Measurements from ENCODE around the gene HPS4.
"Not testable (repeated sequence)": the region's sequence is repeated elsewhere in the genome, so short reads cannot be mapped to it uniquely, and the experiment has no call there.

Gene HPS4

DNA sequence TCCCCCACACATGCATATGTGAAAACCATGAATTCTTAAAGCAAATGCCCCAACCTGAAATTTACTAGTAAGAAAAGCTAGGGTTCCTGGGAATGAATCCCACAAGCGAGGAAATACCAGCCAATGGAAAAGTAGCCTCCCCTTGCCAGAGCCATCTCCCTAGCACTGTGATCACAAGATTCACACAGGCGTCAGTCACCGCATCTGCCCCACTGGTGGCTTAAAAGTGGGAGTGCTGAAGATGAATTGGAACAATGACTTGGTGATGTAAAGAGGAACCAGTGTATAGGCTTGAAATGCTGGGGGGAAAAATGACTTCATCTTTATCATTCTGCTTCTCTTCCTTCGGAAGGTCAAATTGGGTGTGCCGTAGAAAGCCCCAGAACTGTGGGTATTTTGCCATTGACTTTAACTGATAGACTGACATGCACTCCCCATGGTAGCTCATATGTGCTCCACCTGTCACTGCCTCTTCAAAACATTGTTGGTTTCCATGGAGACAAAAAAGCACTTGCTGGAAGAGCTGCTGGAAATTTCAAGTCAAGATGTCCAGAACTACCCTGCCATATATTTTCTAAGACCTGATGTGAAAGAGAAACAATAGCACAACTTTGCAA lies 73.8 kb downstream of the HPS4 start:
- no peak for DNase-seq (ENCODE audit: low read depth)

DNA sequence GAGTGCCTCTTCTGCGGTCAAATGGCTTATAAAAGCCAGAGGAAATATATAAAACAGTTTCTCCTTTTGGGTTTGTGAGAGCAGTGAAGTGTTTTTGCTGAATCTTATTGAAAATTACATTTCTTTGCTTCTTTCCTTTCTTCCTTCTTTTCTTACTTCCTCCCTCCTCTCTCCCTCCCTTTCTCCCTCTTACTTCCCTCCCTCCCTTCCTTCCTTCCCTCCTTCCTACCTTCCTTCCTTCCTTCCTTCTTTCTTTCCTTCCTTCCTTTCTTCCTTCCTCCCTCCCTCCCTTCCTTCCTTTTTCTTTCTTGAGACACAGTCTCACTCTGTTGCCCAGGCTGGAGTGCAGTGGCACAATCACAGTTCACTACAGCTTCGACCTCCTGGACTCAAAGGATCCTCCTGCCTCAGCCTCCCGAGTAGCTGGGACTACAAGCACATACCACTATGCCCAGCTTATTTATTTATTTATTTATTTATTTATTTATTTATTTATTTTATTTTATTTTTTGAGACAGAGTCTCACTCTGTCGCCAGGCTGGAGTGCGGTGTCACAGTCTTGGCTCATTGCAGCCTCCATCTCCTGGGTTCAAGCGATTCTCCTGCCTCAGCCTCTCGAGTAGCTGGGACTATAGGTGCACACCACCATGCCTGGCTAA lies 74.9 kb downstream of the HPS4 start:
- DNase-seq (ENCODE audit: low read depth), result not testable (repeated sequence)

GRCh38 chr22:26406118-26406517 lies 77.5 kb downstream of the HPS4 start:
- no peak for DNase-seq (ENCODE audit: low read depth)

GRCh38 chr22:26404851-26405421 lies 78.6 kb downstream of the HPS4 start:
- no peak for DNase-seq (ENCODE audit: low read depth)

DNA sequence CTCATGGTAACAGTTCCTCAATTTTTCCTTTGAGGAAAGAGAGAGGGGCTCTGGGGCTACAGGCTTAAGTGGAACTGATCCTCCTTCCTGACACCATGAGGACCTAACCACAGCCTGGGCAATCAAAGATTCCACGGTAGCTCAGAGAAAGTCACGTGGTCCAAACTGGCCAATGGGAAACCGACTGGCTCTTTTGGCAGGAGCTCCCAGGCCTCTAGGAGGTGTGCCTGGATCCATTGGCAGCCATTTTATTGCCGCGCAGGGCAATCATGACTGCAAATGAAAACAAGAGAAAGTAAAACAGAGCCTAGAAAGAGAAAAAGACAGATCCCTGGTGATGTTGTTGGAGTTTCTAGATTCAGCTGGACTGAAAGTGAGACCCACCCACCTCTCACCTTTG lies 81.9 kb downstream of the HPS4 start:
- no peak for DNase-seq (ENCODE audit: low read depth)

Measured in activated T-cell treated with anti-CD3 and anti-CD28 coated beads for 24 hours (primary cell).